Nephron (organoid): ENCODE data around the gene ANKRD65.
"Not testable (repeated sequence)": the region's sequence is repeated elsewhere in the genome, so short reads cannot be mapped to it uniquely, and the experiment has no call there.

Source experiments
- H3K27ac Mint-ChIP-seq, 3 experiments: 2 replicates each; pipeline ENCODE4 v1.8.0; 2020; ENCODE audit warnings: mixed read lengths in 3 of 3, mild to moderate bottlenecking in 2 of 3, moderate library complexity in 1 of 3
- H3K27me3 Mint-ChIP-seq: 2 replicates; pipeline ENCODE4 v1.8.0; 2021; ENCODE audit warnings: low read depth, mild to moderate bottlenecking, moderate library complexity, mixed read lengths
- H3K36me3 Mint-ChIP-seq: 2 replicates; pipeline ENCODE4 v1.8.0; 2020; ENCODE audit warnings: low read depth, mixed read lengths
- H3K4me1 Mint-ChIP-seq: 2 replicates; pipeline ENCODE4 v1.8.0; 2020; ENCODE audit warnings: mixed read lengths
- H3K4me3 Mint-ChIP-seq, 3 experiments: 2 replicates each; pipeline ENCODE4 v1.8.0; 2020; ENCODE audit warnings: mild to moderate bottlenecking in 3 of 3, mixed read lengths in 3 of 3, moderate library complexity in 2 of 3
- H3K9me3 Mint-ChIP-seq: 2 replicates; pipeline ENCODE4 v1.8.0; 2020; ENCODE audit warnings: mixed read lengths
- CTCF ChIP-seq, 3 experiments: fragments of 200-600 bp; sonication (generic); IDR thresholded peaks; one replicate each; pipeline ENCODE4 v1.5.0; 2021; ENCODE audit warnings: antibody characterized with exemption in 3 of 3; ENCODE audit not compliant: unreplicated experiment in 3 of 3

The ANKRD65 gene

DNA sequence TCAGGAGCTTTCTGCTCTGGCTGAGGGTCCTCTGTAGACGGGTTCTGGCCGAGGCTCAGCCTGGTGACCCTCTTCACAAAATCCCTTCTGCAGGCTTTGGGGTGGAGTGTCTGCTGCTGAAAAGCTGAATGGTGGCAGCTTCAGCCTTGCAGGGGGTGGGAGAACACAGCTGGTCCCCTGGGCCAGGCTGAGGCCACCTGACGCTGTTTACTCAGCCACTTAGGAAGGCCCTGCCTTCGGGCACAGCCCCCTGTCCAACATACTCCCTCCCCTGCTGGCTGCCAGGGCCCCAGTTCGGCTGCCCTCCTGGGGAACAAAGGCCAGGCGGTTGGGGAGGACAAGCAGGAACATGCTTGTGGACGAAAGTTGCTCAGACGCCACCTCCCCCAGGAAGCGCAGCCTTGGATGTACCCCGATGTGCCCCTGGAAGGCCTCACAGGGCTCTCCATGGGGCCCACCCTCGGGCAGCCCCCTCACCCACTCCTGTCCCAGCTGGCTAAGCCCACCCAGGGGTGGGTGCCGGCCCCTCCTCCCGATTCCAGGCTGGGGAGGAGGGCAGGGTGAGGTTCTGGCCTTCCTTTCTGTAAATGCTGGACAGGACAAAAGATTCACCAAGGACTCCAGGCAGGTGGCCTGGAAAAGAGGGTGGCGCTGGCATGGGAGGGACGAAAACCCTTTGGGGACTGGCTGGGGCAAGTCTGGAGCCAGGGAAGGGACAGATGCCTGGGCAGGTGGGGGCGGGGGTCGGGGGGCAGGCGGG, at the start of gene ANKRD65:
TSS of gene ANKRD65 (minus strand) at position 130 of the 760 bp plus-strand sequence. CDS start 271 bp downstream, outside the sequence.
- no peak for TF ChIP-seq CTCF (IDR thresholded peaks at IDR 0.05; ENCODE audit: unreplicated experiment in 3 of 3)
- Mint-ChIP-seq H3K4me1 (peaks cover 15% of the 10 kb centered on the region), H3K9me3 (no peaks in the 10 kb centered on the region)

GRCh38 chr1:1468196-1468985, 47.3 kb upstream of the ANKRD65 start:
- H3K4me1 Mint-ChIP-seq, result peaks cover 13% of the 10 kb centered on the region
- H3K4me3 Mint-ChIP-seq, H3K36me3 Mint-ChIP-seq, H3K27ac Mint-ChIP-seq, H3K9me3 Mint-ChIP-seq, H3K27me3 Mint-ChIP-seq: not testable (repeated sequence)

More for the DNA sequence above, at the start of gene ANKRD65:
- peak within 1 kb of the TSS; percentile 47 to 77 (median 76) for H3K27ac Mint-ChIP-seq
- H3K27me3 Mint-ChIP-seq, result no peaks in the 10 kb centered on the region
- no peaks in the 10 kb centered on the region for H3K36me3 Mint-ChIP-seq
- peak within 1 kb of the TSS; percentile 43 to 62 (median 55) for H3K4me3 Mint-ChIP-seq

DNA sequence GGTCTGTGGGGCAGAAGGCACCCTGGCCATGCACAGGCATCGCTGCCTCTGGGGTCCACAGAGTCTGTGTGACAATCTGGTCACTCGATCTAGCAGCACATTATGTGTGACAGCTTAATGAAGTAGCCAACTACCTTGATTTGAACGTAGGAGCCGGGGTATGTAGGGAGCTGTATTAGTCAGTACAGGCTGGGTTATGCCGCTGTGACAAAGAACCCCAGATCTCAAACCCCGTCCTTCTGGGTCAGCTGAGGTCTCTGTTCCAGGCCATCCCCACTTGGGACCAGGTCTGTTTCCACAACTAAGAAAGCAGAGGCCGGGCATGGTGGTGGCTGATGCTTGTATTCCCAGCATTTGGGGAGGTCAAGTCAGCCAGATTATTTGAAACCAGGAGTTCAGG, 42.2 kb upstream of the ANKRD65 start:
- no peak overlapping the region for H3K4me3 Mint-ChIP-seq
- H3K36me3 Mint-ChIP-seq, result no peaks in the 10 kb centered on the region
- H3K27ac Mint-ChIP-seq, result no peak overlapping the region
- no peaks in the 10 kb centered on the region for H3K9me3 Mint-ChIP-seq
- no peak for TF ChIP-seq CTCF (IDR thresholded peaks at IDR 0.05; ENCODE audit: unreplicated experiment in 3 of 3)
- no peaks in the 10 kb centered on the region for H3K27me3 Mint-ChIP-seq
- H3K4me1 Mint-ChIP-seq, result no peaks in the 10 kb centered on the region

DNA sequence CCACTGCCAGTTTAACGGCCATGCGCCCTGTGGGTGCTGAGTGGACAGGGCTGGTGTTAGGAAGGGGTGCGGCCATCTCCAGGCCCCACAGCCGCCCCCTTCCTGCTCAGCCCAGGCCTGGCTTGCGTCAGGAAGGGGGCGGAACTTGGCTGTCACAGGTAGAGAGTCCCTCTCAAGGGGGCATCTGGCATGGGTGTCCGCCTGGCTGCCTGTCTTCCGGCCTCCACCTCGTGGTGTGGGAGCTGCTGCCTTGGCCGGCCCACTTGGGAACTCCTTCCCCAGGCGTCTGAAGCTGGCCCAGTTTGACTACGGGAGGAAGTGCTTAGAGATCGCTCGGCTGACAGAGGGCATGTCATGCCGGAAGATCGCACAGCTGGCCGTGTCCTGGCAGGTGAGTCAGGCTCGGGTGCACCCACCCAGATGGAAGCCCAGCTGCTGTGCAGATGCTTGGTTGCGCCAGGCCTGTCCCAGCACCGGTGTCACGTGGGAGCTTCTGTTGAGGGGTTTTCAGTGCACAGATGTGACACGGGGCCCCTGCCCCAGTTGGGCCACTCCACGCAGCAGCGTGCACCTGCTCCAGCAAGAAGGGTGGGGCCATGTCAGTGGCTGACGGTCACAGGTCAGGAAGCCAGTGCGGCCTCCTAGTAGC, 41.4 kb upstream of the ANKRD65 start:
- no peak for TF ChIP-seq CTCF (IDR thresholded peaks at IDR 0.05; ENCODE audit: unreplicated experiment in 3 of 3)
- H3K36me3 Mint-ChIP-seq, result no peaks in the 10 kb centered on the region
- H3K27ac Mint-ChIP-seq, result no peak overlapping the region
- H3K27me3 Mint-ChIP-seq, result no peaks in the 10 kb centered on the region
- no peaks in the 10 kb centered on the region for H3K4me1 Mint-ChIP-seq
- H3K9me3 Mint-ChIP-seq, result no peaks in the 10 kb centered on the region
- no peak overlapping the region for H3K4me3 Mint-ChIP-seq

DNA sequence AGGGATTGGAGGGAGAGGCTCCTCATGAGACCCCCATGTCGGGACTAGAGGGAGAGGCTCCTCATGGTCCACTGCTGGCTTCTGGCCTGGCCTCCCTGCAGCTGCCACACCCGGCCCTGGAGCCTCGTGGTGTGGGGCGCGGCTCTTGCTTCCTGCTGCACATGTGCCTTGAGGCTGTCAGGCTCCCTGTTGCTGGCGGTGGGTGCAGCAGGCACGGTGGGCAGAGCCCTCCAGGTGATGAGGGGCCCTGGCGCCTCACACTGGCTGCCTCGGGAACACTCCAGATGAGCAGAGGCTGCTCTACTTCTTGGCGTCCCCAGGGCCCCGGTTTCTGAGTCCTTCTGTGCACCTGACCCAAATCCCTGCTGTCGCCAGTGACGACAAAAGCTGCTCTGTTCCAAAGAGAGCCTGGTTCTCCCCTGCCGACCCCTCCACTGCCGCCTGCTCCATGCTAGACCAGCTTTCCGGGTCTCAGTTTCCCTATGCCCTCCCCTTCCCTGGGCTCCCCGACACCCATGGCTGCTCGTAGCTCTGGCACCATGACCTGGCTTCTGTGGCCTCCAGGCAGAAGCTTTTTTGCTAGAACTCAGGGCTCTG, 40.7 kb upstream of the ANKRD65 start:
- Mint-ChIP-seq H3K9me3 (no peaks in the 10 kb centered on the region), H3K4me1 (no peaks in the 10 kb centered on the region), H3K36me3 (no peaks in the 10 kb centered on the region), H3K27ac (no peak overlapping the region), H3K4me3 (no peak overlapping the region), H3K27me3 (no peaks in the 10 kb centered on the region)
- no peak for TF ChIP-seq CTCF (IDR thresholded peaks at IDR 0.05; ENCODE audit: unreplicated experiment in 3 of 3)
